Kasumi-1 (cell line): ENCODE results near the gene ZNF507.
"Not testable (repeated sequence)": the region's sequence is repeated elsewhere in the genome, so short reads cannot be mapped to it uniquely, and the experiment has no call there.

Experiments
- DNase-seq, 2 experiments: peaks; one replicate each; lab custom pipeline; 2025; lab: John Stamatoyannopoulos, UW

Gene ZNF507

DNA sequence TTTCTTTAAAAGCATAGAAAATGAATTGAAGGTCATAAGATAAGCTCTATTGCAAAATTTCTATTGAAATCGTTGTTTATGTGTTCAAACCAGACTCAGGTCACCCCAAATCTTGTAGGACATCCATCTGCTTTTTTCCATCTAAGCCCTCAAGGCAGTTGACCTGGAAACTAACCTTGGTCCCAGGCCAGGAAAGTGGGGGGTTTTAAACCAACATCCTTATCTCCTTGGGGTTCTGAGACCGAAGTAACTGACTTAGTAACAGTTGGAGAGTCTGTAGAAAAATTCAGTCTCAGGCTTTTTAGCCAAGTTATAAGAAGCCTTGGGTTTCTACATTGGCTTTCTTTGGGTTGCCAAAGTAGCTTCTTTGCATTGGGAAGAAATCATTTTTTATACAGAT is 23.4 kb downstream of the ZNF507 start:
- DNase-seq, result no peak

DNA sequence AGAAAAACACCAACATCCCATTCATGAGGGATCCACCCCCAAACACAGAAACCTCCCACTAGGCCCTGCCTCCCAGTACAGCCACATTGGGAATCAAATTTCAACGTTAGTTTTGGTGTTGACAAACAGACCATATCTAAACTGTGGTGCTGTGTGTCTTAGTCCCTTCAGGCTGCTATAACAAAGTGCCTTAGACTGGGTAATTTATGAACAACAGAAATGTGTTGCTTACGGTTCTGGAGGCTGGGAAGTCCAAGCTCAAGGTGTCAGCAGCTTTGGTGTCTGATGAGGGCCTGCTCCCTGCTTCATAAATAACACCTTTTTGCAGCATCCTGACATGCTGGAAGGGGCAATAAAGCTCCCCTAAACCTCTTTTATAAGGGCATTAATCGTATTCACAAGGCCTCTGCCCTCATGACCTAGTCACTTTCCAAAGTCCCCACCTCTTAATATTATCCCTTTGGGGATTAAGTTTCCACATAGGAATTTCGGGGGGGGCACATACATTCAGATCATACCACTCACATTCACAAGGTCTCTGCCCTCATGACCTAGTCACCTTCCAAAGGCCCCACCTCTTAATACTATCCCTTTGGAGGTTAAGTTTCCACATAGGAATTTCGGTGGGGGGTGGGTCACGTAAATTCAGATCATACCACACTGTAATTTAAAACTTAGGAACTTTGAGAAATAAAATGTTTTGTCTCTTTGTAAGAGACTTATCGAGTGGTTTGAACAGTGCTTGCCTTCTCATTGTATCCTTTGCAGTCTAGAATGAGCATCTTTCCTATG is 27.5 kb downstream of the ZNF507 start:
- DNase-seq, result no peak

DNA sequence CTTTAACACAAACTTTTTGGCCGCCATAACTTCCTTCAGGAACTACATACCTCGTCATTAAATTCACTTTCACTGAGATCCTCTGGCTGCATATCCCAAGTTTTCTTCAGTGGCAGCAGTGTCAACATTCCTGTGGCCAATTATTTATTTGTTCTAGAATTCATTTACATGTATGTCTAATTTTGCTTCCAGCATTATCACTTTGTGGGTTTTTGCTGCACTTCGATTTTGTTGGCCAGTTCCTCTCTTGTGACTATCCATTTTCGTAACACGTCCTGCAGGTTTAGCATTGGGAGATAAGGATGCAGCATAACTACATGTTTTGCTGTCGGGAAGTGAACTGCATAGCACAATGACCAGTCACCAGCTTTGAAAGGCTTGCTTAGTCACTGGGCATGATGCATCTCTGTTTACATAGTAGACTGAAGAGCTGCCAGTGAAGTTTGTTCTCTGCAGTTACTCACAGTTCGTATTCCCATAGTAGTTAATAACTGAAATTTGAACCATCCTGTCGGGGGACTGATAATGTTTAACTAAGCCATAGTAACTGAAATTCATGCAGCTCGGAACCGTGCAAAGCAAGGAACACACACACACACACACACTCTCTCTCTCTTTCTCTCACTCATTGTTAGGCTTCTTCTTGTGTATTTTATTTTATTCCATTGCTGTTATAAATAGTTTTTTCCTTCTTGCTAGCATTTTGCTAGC is 28.3 kb downstream of the ZNF507 start:
- DNase-seq, result no peak

DNA sequence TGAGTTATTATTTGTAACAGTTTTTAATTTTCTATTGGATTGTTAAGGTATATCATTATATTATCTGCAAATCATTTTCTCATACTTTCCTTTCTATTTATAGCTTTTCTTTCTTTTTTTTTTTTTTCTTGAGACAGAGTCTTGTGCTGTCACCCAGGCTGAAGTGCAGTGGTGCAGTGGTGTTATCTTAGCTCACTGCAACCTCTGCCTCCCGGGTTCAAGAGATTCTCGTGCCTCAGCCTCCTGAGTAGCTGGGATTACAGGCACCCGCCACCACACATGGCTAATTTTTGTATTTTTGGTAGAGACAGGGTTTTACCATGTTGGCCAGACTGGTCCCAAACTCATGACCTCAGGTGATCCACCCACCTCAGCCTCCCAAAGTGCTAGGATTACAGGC is 29.0 kb downstream of the ZNF507 start:
- not testable (repeated sequence) for DNase-seq

DNA sequence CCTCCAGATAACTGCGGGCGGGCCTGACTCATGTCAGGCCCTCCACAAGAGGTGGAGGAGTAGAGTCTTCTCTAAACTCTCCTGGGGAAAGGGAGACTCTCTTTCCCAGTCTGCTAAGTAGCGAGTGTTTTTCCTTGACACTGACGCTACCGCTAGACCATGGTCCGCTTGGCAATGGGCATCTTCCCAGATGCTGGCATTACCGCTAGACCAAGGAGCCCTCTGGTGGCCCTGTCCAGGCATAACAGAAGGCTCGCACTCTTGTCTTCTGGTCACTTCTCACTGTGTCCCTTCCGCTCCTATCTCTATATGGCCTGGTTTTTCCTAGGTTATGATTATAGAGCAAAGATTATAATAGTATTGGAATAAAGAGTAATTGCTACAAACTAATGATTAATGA is 31.7 kb downstream of the ZNF507 start:
- not testable (repeated sequence) for DNase-seq

DNA sequence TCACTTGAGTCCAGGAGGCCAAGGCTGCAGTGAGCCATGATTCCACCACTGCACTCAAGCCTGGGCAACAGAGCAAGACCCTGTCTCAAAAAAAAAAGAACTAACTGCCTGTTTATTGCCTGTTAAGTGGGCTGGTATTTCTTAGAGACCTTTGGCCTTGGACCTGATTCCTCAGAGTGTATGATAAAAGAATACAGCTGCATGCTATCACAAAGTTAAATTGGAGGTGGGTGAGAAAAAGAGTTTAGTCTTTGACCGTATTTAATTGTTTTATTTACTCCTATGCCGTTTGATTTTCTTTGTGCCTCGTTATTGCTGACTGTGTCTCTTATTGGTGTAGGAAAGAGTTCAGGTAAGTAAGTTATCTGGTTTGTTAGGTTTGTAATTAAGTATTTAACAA is 34.9 kb downstream of the ZNF507 start:
- no peak for DNase-seq

DNA sequence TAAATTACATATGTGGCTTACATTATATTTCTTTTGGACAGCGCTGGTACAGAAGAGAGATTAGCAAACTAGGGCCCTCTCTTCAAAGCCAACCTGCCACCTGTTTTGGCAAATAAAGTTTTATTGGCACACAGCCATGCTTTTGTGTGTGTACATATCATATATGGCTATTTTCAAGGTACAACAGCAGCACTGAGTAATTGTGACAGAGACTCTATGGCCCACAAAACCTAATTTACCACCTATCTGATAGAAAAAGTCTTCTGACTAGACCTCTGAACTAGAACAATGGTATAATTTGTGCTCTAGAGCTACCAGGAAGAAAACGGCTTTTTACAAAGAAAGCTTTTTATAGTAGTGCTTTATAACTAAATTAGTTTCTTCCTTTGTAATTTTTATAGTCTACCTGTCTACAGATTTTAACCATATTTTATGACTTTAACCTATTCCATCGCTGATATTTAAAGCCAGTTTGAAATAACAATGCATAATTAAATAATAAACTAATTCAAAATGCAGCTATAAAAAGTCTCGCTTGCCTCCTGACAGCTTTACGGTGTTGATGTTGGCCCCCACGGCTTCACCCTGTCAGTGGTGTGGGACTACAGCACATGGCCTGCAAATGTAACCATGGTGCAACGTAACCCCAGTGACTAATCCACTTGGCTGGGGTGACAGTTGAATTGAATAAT is 42.4 kb downstream of the ZNF507 start:
- DNase-seq, result no peak

DNA sequence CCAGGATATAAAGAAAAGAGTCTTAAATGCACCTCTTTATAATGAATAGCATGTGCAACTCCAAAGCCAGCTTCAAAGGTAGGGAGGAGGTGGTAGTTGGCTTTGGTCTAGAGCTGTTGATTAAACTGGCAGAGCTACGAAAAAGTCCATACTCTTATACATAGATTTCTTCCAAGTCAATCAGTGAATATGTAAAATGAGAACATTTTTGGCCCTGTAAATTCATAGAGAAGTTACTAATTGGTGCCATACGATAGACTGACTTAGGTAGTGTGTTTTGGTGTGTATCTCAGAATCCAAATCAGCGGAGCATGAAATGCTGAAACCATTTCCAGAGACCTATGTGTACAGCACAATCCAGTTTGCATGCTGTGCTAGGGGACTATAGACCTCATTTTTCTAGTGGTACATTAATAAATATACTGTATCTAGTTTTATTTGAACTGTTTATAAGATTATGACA is 43.0 kb downstream of the ZNF507 start:
- DNase-seq, result no peak

DNA sequence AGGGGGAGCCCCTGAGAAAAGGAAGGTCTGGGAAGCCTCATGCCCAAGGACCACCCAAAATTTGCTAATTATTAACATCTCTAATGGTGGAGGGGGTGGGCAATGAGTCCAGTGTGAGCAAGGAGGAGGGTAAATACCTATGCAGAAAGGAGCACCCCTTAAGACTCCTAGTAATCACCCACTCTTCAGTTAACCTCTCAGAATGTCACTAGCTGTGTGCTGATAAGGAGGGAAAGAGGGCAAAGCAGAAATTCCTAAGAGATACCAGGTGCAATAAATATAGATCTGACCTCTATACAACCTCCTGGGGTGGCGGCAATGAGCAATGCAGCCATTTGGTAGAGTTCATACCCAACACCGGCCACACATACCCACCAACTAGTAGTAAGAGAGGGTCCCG is 47.5 kb downstream of the ZNF507 start:
- DNase-seq, result no peak

DNA sequence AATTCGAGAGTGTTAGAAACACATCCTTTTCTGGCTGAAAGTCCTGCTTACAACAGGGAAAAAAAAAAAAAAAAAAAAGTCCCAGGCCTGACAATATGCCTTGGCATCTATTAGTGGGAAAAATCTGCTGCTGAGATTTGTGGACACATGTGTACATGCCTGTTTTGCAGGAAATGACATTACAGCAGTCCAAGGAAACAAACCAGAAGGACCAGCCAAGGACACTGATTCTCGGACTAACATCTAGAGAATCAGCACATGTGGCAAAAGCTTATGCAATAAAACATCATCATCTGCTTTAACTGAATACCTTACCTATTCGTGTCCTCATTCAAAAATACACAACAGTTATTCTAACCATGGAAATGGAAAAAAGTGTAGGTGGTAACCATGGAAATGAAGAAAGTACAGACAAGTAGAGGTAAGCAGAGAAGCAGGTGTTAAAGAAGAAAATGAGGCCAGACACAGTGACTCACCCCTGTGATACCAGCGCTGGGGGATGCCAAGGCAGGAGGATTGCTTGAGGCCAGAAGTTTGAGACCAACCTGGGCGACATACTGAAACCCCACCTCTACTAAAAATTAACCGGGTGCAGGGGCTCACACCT is 50.7 kb downstream of the ZNF507 start:
- no peak for DNase-seq

DNA sequence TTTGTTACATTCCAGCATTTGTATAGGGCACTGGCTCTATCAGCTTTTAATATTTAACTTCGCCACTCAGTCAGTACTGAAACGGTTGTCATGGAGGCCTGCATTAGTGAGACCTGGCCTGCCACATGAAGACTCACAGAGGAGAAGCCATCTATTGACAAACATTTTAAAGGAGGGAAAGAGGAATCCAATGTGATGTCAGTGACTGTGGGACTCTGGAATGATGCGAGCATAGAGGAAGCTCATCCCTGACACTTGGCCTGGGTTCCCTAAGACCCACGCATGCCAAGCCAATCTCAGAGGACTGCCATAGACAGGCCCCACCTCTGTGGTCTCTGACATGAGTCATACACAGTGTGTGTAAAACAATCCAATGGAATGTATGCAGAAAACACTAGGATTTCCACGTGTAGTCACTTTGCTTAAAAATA is 52.3 kb downstream of the ZNF507 start:
- DNase-seq, result no peak

DNA sequence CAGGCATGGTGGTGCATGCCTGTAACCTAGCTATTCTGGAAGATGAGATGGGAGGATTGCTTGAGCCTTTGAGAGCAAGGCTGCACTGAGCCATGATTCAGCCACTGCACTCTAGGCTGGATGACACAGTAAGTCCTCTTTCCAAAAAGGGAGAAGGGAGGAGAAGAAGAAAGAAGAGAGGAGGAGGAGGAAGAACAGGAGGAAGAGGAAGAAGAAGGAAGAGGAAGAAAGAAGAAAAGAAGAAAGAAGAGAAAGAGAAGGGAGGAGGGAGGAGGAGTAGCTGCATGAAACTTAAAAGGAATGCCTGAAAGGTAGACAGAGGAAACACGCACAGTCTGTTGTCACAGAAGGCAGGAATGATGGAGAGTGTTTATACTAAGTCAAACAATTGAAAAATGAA is 56.6 kb downstream of the ZNF507 start:
- no peak for DNase-seq

DNA sequence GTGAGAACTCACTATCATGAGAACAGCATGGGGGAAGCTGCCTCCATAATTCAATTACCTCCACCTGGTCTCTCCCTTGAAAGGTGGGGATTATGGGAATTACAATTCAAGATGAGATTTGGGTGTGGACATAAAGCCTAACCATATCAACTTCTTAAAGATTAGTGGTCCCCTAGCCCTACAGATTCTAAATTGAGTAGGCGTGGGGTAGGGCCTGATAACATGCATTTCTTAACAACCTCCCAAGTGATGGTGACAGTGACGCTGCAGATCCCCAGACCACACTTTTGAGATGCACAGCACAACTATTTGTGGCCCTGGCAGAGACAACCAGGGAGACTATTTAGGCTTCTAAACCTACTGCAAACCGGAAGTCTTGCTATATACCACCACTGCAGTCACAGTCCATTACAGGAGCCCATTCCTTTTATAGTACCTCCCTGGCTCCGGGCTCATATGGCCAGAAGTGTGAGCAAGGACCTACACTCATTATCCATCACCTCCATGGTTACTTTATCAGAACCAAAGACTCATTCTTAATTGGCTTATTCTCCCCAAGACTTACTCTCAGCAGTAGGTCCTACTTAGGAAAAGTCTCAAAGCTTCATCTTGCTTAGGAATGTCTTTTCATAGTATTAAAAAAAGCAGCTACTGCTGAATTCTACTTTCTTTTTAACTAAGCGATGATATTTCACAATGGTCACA is 58.0 kb downstream of the ZNF507 start:
- DNase-seq, result no peak

DNA sequence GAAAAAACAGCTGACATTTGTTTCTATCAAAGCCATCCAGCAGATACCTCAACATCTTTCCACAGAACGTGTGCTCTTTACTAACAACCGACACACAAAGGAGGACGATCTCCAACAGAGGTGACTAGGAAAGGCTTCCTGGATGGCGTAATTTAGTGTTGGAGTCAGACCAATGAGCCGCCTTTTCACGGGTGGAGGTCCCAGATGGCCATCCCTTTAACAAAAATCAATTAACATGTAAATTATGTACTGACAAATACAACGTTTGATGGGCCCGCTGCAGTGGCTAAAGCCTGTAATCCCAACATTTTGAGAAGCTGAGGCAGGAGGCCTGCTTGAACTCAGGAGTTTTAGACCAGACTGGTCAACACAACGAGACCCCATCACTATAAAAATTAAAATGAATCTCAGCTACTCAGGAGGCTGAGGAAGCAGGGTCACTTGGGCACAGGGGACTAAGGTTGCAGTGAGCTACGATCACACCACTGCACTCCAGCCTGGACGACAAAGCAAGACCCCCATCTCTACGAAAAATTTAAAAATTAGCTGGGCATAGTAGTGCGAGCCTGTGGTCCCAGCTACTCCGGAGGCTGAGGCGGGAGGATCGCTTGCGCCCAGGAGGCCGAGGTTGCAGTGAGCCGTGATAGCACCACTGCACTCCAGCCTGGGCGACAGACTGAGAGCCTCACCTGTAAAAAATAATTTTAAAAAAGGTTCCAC is 59.0 kb downstream of the ZNF507 start:
- DNase-seq, result peak in 1 of 2 experiments; percentile 18

DNA sequence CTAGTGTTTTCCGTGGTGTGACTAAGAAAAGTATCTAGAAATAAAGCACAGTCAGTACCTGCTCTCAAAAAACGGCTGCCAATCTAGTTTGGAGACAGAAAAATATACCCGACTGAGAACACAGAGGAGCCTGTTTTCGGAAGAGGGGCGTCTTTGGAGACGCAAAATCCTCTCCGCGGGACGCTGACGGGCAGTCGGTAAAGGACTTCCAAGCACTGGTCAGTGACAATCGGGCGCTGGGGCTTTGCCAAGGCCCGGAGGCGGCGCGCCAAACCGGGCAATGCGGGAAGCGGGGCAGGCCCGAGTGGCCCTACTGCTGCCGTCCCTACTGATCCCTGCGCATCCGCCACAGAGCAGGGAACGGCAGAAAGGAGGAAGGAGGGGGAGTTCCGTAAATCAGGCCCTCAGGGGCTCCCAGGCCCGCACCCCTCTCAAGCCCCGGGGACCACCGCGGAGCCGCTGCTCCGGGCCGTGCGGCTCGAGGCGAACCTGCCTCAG is 59.6 kb downstream of the ZNF507 start:
- peak; percentile 77 to 84 for DNase-seq

DNA sequence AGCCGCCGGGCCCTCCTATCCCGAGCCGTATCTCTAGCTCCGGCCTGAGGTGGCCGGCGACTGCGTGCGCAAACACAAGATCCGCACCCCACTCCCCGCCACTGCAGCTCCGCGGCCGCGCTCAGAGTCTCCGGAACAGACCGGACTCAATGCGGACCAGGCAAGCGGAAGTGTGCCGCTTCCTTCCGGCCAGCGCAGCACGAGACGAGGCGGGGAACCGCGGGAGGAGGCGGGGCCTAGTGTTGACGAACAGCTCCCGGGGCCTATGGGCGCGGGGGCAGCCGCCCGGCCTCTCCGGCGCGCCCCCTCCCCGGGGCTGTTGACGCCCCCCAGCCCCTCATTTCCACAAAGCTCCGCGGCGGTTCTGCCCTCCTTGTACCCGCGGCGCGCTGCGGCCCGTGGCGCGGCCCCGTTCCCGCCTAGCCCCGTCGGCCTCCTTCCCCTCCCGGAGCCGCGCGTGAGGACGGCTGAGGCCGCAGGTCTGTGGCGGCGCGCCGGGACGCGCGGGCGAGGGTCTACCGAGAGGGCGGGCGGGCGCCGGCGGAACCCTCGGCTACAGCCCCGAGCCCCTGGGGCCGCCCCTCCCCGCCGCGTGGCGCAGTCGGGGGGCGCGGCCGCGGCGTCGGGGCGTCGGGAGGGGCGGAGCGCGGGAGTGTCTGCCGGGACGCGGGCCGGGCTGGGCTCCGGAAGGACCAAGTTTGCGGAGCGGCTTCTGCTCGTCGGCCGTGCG is 60.2 kb downstream of the ZNF507 start, which contains the start of gene DPY19L3:
Gene DPY19L3 (plus strand): TSS at position 340 of the 730 bp plus-strand sequence. CDS start 2,484 bp downstream, outside the sequence.
- DNase-seq, result peak; percentile 83 to 89

DNA sequence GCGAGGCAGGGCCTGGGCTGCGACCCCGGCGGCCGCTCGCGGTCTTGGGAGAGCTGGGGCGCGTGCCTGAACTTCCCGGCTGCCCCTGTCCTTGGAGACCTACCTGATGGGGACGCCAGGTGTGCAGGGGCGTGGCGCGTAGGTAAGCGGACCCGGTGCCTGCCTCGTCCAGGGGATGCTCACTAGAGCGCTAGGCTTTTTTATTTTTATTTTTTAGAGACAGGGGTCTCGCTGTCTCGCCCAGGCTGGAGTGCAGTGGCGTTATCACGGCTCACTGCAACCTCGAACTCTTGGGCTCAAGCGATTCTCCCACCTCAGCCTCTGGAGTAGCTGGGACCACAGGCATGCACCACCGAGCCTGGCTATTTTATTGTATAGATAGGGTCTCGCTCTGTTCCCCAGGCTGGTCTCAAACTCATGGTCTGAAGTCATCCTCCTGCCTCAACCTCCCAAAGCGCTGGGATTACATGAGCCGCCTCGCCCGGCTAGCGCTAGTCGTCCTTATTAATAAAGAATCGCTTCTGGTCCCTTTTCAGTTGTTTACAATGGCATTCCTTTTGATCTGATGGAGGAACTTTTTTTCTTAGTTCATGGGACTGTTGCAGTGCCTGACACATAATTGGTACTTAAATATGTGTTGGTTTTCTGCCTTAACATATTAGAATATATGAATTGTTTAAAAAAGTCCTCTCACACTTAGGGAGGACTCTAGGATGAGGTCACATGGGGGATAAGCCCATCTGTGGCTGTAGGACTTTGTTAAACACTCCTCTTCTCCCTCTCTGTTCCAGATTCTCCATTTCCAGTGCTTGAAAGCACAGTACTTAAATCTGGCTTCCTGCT is 61.0 kb downstream of the ZNF507 start:
- DNase-seq, result peak in 1 of 2 experiments; percentile 5

DNA sequence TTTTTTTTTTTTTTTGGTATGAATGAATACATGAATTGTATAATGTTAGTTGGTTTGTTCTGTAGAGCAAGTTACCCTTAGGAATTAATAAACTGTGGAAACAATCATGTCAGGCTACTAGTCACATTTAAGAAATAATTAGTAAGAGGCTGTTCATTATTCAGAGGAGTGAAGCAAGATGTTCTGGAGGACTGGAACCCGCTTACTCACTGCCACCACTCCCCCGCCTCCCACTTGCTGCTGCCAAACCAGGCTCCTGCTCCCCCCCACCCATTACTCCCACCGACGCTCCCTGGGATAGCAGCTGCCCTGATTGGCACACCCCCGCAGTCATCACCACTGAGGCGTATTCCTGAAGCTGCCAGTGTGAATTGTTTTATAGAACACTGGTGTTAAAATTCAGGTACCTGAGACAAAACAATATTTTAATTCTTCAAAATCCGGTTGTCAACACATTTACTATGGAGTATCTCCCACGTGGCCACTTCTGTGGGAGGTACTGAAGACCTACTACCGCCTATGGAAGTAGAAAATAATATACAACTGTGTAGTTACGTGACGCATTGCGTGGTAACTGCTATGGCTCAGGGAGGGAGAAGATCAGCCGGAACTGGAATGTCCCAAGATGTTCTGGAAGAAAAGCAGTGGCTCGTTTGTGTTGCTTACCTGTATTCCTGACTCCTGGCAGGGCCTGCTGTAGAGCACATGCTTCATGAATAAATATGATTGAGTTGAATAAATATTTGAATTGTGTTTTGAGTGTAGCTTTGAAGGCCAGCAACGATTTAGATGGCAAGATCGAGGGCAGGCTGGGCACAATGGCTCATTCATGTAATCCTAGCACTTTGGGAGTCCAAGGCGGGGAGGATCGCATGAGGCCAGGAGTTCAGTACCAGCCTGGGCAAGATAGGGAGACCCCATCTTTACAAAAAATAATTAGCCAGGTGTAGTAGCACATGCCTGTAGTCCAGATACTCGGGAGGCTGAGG is 61.9 kb downstream of the ZNF507 start:
- no peak for DNase-seq
